ENCODE data around the gene SALL3.

SALL3 gene

DNA sequence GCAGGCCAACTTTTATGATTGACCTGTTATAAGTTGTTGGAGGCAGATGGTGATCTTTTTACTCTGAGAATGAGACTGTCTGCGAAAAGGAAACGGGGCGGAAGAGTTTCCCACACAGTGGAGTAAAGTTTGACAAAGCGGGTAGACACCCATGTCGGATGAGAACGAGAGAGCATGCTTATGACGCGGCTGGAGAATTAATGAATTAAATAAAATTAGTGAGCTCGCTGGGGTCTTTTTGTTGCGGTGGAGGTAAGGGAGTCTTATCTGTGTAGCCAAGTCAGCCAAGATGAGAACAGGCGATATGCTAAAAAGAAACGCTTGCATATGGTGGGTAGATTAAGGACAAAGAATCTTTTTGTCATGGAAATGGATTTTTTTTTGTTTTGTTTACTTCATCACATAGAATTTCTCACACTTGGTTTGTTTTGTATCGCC lies 1.8 kb downstream of the SALL3 start:
- no peak for DNase-seq

DNA sequence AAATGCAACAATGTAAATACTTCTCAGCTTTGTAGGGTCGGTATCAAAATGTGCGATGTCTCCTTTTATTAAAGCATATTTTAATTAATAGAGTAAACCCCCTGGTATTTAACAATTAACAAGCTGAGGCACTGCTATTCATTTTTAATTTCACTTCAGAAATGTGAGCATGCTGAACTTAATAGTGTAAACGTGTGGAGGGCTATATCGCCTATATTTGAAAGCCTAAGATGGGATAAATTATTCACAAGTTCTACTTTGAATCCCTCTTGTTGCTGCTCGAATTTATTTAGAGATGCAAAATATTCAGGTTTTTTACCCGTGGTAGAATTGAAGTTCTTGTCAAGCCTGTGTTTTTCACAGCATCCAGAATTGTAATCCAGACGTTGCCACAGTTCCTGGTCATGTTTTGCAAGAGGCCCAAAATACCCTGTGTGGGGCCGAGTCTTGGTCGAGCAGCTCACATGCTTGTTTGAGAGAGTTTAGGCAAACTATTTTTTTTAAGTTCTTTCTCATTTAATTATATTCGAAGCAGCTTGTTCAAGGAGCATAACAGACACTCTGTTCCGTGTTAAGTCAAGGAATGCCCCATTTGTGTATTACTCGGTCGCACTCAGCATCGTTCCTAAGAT lies 2.5 kb downstream of the SALL3 start:
- DNase-seq = no peak

DNA sequence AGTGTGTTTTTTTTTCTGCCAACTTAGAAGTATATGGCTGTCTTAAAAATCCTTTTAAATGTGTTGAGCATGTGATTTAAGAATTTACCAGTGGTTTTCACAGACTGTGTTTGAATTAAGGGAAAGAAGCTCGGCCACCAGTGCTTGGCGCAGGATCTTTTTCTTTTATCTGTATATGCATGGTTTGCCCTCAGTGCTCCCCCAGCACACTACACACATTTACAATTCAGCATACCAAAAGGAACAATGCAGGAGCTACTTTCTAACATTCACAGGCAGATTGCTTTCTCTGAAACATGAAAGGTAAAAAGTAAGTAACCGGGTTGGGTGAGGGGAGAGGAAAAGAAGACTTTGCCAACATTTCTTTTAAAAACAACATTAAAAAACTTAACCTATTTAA lies 3.9 kb downstream of the SALL3 start:
- DNase-seq = no peak

DNA sequence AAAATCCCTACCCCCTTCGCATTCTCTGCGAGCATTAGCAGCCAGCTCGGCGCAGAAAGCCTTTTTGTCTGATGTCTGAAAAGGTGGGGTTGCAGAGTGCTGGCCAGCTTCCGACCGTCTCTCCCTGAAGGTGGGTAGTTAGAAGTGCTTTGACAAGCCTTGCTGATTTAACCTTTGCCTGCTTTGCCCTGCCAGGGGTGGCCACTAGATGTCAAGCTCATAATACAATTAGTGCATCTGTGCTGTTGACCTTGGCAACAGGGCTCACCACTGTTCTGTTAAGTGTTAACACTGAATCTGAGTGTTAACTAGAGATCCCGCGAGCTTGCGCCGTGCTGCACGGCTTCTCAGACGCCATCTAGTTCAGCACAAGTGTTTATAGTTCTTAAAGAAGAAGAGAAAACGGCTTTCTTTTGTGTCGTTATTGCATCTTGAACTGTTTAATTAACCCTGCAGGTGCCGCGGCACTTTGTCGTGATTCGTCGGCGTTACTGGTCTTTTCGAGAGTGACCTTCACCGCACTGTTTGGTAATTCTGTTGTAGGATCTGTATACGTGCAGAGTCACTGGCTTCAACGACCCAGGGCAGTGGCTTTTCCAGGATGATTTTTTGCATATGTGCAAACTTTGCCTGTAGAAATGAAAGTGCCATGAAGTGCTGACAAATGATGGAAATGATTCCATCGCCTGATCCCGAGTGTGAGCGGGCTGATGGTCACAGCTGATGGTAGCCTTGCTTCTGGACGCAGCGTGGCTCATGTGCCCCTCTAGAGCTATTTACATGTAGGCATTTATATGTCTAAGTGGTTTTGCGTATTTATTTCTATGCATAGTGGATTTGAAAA lies 5.5 kb downstream of the SALL3 start:
- no peak for DNase-seq

GRCh38 chr18:78986018-78986481 lies 6.4 kb downstream of the SALL3 start:
- no peak for DNase-seq

DNA sequence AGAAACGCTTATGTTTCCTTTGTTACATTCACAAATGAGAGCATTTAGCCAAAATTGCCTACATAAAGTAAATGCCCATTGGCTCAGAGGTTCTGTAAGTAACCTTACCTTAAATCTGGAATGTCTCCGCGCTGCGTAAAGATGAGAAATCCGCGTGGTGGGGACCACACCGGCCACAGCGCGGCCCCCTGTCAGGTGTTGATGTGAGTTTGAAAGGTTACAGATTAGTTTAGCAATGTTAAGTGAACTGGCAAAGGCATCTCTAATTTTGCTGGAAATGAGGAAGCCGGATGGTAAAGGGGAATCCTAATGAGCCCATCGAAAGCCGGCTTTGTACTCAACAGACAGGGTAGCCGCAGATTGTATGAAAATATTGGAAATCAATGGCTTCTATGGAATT lies 11.8 kb downstream of the SALL3 start:
- no peak for DNase-seq

DNA sequence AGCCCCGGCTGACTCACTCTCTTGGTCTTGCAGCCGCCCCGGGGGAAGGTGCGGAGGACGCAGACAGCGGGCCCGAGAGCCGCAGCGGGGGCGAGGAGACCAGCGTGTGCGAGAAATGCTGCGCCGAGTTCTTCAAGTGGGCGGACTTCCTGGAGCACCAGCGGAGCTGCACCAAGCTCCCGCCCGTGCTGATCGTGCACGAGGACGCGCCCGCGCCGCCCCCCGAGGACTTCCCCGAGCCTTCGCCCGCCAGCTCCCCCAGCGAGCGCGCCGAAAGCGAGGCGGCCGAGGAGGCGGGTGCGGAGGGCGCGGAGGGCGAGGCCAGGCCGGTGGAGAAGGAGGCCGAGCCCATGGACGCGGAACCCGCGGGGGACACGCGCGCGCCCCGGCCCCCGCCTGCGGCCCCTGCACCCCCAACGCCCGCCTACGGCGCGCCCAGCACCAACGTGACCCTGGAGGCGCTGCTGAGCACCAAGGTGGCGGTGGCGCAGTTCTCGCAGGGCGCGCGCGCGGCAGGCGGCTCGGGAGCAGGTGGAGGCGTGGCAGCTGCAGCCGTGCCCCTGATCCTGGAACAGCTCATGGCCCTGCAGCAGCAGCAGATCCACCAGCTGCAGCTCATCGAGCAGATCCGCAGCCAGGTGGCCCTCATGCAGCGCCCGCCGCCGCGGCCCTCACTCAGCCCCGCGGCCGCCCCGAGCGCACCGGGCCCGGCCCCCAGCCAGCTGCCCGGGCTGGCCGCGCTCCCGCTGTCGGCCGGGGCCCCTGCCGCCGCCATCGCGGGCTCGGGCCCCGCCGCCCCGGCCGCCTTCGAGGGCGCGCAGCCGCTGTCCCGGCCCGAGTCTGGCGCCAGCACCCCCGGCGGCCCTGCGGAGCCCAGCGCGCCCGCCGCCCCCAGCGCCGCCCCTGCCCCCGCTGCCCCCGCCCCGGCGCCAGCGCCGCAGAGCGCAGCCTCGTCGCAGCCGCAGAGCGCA lies 12.7 kb downstream of the SALL3 start:
- no peak for DNase-seq

GRCh38 chr18:78993014-78993926 lies 13.7 kb downstream of the SALL3 start:
- DNase-seq = no peak

- DNase-seq = no peak
These were observed 14.4 kb downstream of the SALL3 start for GRCh38 chr18:78994000-78994399.

DNA sequence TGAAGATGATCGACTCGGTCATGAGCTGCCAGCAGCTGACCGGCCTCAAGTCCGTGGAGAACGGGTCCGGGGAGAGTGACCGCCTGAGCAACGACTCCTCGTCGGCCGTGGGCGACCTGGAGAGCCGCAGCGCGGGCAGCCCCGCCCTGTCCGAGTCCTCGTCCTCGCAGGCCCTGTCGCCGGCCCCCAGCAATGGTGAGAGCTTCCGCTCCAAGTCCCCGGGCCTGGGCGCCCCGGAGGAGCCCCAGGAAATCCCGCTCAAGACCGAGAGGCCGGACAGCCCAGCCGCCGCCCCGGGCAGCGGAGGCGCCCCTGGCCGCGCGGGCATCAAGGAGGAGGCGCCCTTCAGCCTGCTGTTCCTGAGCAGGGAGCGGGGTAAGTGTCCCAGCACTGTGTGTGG lies 14.9 kb downstream of the SALL3 start:
- no peak for DNase-seq

- DNase-seq = no peak
These were observed 15.5 kb downstream of the SALL3 start for GRCh38 chr18:78994977-78995582.

DNA sequence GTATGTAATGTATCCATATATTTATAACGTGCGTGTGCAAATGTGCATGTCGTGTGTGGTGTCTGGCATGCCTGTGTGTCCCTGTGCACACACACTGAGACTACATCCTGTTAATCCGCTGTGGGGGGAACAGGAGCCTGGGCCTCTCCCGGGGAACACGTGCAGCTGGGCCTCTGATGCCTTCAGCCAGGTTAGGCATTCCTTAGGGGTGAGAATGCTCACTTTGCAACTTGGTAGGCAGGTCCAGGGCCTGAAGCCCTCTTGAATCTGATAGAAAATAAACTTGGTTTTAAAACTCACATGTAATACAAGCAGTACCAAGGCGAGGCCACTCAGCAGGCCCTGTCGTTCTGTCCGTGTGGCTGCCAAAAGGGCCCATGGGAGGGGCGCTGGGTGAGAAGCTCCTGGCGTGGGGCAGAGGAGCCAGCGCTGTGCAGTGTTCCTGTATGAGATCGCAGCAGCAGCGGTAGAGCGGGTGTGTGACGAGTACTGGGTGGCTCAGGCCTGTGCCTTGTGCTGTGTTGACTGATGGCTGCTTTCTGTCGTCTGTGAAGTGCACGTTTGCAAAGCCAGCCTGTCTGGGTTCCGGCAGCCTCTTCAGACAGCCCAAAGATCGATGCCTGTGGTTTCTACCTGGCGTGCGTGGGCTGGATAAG lies 16.2 kb downstream of the SALL3 start:
- no peak for DNase-seq

DNA sequence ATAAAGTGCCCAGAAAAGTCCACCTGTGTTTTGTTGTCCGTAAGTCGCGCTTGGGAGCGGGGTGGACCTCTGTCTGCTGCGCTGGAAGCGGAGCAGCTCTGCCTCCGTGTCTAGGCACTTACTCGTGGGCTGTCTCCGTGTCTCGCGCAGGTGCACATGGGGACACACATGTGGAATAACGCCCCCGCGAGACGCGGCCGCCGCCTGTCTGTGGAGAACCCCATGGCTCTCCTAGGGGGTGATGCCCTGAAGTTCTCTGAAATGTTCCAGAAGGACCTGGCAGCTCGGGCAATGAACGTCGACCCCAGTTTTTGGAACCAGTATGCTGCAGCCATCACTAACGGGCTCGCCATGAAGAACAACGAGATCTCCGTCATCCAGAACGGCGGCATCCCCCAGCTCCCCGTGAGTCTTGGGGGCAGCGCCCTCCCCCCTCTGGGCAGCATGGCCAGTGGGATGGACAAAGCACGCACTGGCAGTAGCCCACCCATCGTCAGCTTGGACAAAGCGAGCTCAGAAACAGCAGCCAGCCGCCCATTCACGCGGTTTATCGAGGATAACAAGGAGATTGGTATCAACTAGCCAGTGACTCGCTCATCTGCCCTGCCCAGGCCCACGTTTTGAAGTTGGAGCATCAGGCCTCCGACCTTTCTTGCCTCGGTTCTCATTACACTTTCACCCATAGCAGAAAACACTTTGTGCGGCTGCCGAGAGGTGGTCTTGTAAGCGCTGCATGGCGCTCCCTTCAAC lies 17.3 kb downstream of the SALL3 start:
- DNase-seq = no peak

DNA sequence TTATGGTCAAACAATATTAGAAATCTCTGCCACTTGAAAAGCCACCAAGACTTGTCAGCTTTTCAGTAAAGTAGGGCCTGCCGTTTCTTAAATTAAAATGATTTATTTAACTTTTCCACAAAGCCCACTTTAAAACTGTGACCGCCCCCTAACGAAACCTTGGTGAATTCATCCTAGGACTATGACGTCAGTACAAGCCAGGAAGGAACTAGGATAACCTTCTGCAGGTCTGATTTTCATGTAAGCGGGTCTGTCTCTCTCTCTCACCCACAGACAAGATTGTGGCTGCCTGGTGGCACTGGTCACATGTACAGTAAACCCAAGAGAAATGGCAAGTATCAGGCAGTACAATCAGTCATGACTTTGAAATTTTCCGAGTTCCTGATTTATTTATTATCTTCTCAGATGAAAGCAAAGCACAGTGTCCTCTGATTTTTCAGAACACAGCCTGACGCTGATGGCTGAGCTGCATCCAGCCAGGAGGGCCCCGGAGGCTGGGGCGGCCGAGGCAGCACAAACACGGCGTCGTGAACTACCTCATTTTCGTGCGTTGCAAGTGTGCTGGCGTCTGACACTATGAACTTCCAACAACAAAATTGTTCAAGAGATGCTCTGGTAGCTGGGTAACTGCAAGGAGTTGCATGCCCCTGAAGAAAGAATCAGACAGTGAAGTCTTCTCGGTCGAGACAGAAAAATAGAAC lies 18.9 kb downstream of the SALL3 start:
- no peak for DNase-seq

- no peak for DNase-seq
These were observed 20.3 kb downstream of the SALL3 start for GRCh38 chr18:78999939-79000338.

GRCh38 chr18:79000997-79001396 lies 21.4 kb downstream of the SALL3 start:
- no peak for DNase-seq

DNA sequence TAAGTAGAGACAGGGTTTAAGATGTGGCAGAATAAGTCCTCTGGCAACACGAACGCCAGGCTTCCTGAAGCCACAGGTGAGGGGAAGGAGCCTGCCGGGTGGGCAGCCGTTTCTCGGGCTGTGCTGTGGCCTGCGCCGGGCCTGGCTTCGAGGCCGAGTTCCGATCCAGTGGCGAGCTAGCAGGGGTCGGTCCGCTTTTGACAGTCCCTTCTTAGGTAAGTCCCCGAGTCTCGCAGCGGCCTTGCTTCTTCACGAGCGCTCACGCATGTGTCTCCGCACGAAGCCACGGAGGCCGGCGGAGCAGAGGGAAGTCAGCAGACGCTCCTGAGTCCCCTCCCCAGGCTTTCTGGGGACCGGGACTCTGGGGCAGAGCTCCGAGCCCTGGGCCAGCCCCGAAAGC lies 26.0 kb downstream of the SALL3 start:
- DNase-seq = no peak

GRCh38 chr18:79006106-79006795 lies 26.6 kb downstream of the SALL3 start:
- no peak for DNase-seq

DNA sequence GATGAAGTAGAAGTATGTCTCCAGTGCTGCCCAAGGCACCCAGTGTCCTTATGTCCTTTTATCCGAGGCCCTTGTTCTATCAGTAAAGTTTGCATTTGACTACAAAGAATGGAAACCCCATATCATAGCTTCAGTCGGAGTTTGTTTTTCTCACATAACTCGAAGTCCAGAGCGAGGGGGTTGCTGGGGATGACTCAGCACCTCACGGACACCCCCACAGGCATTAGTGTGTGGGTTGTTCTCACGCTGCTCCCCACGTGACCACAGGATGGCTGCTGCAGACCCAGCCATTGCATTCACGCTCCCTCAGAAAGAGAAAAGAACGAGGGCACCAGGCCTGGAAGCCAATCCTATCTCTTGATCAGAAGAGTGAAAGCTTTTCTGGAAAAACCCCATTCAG lies 27.8 kb downstream of the SALL3 start:
- DNase-seq = no peak
